Measurements from ENCODE around the gene PLEKHA6.

The PLEKHA6 gene

DNA sequence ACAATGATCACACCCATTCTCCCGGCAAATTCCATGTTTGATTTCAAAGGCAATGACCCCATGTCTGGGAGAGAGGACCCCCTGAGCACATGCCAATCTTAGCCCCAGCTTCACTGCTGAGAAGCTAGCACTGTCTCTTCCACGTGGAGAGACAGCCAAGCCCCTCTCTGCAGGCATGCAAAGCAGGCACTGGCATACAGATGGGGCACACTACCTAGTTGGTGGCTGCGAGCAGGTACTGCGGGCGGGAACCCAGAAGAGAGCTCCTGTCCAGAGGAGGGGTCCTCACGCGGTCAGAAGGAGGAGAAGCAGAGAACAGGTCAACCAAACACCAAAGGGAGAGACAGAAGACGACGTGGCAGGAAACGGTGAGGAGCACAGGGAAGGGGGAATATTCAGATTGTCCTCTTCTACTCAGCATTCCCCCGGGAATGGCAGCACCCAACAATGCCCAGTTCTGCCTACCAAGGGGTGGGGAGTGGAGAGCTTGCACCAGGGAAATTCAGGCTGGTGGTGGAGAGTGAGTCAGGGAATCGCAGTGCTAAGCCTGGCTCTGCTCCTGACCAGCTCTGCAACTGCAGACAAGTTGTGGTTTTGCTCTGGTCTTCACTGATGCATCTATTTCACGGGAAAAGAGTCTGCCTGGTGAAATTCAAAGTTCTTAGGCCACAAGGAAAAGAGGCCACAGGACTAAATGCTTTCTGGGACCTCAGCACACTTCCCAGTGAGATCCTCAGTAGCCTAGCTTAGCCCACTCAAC lies 97.8 kb downstream of the PLEKHA6 start:
- Histone ChIP-seq H3K79me2 (ENCODE audit: control insufficient read depth, low read length) (no peaks in the 10 kb centered on the region), H3K9me2 (replicated peaks; ENCODE audit: control insufficient read depth, low read length) (no peaks in the 10 kb centered on the region), H3K4me3 (ENCODE audit: low read length) (no peak overlapping the region), H3F3A (ENCODE audit: control insufficient read depth, insufficient read depth) (no peaks in the 10 kb centered on the region), H4K20me1 (ENCODE audit: control insufficient read depth, insufficient read depth, low read depth, low read length) (no peaks in the 10 kb centered on the region), H3K27ac (ENCODE audit: low read depth, low read length) (no peak overlapping the region), H3K27me3 (ENCODE audit: control insufficient read depth, low read length) (peaks cover 34% of the 10 kb centered on the region), H3K36me3 (ENCODE audit: control insufficient read depth, low read length) (no peaks in the 10 kb centered on the region), H3K4me1 (ENCODE audit: control insufficient read depth, low read length) (no peaks in the 10 kb centered on the region), H3K4me2 (ENCODE audit: low read length) (no peak overlapping the region), H3K9me3 (ENCODE audit: control insufficient read depth, insufficient read depth, low read length) (no peaks in the 10 kb centered on the region)
- TF ChIP-seq, protein P1, sequence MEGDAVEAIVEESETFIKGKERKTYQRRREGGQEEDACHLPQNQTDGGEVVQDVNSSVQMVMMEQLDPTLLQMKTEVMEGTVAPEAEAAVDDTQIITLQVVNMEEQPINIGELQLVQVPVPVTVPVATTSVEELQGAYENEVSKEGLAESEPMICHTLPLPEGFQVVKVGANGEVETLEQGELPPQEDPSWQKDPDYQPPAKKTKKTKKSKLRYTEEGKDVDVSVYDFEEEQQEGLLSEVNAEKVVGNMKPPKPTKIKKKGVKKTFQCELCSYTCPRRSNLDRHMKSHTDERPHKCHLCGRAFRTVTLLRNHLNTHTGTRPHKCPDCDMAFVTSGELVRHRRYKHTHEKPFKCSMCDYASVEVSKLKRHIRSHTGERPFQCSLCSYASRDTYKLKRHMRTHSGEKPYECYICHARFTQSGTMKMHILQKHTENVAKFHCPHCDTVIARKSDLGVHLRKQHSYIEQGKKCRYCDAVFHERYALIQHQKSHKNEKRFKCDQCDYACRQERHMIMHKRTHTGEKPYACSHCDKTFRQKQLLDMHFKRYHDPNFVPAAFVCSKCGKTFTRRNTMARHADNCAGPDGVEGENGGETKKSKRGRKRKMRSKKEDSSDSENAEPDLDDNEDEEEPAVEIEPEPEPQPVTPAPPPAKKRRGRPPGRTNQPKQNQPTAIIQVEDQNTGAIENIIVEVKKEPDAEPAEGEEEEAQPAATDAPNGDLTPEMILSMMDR (IDR thresholded peaks at IDR 0.05; ENCODE audit: low read depth, low read length, poor library complexity, severe bottlenecking): no peak
- TF ChIP-seq EZH2phosphoT487 (IDR thresholded peaks at IDR 0.05; ENCODE audit: borderline replicate concordance, low read length): no peak

DNA sequence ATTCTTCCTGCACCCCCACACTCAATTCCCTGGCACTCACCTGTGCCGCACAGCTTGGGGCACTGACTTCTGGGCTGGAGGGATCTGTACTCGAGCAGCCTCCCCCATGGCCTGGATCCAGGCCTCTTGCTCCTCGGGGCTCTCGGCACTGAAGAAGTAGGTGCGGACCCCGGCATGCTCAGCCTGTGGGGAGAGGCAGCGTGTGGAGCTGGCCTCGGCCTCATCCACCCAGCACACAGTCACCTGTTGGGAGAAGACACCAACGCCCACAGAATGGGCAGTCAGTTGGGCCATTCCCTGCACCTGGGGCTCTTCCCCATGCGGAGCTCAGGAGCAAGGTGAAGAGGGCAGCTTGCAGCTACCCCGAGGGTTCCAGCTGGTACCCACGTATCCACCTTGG lies 98.5 kb downstream of the PLEKHA6 start:
- no peaks in the 10 kb centered on the region for H3K9me3 ChIP-seq (ENCODE audit: control insufficient read depth, insufficient read depth, low read length)
- H3K27ac ChIP-seq (ENCODE audit: low read depth, low read length): no peak overlapping the region
- H3F3A ChIP-seq (ENCODE audit: control insufficient read depth, insufficient read depth): no peaks in the 10 kb centered on the region
- no peak overlapping the region for H3K4me2 ChIP-seq (ENCODE audit: low read length)
- peaks cover 27% of the 10 kb centered on the region for H3K27me3 ChIP-seq (ENCODE audit: control insufficient read depth, low read length)
- no peaks in the 10 kb centered on the region for H3K9me2 ChIP-seq (replicated peaks; ENCODE audit: control insufficient read depth, low read length)
- no peak overlapping the region for H3K4me3 ChIP-seq (ENCODE audit: low read length)
- TF ChIP-seq EZH2phosphoT487 (IDR thresholded peaks at IDR 0.05; ENCODE audit: borderline replicate concordance, low read length): no peak
- TF ChIP-seq, protein P1 (IDR thresholded peaks at IDR 0.05; ENCODE audit: low read depth, low read length, poor library complexity, severe bottlenecking): no peak
- no peaks in the 10 kb centered on the region for H3K4me1 ChIP-seq (ENCODE audit: control insufficient read depth, low read length)
- H3K36me3 ChIP-seq (ENCODE audit: control insufficient read depth, low read length): no peaks in the 10 kb centered on the region
- no peaks in the 10 kb centered on the region for H4K20me1 ChIP-seq (ENCODE audit: control insufficient read depth, insufficient read depth, low read depth, low read length)
- H3K79me2 ChIP-seq (ENCODE audit: control insufficient read depth, low read length): no peaks in the 10 kb centered on the region

DNA sequence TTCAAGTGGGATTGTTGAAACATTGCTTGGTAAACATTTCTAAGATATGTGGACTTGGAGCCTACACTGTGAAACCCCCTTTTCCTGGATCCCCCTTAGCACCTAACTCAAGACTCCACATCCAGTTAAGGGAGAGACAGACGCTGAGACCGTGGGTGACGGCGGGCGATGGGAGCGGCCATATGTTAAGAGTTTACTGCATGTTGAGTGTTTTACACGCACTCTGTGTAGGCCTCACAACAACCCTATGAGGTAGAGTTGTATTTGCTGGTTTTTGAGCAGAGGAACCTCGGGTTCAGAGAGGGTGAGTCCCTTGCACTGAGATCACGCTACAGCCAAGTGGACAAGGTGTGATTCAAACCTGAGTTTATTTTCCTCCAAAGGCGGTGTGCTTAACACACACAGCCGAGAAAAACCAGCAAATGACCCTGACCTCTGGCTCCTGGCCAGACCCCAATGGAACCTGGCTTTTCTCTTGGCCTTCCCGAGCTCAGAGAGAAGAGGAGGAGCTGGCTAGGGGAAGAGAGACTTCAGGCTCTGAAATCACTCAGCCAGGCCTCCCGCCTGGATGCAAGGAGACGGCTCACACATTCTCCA lies 99.0 kb downstream of the PLEKHA6 start:
- Histone ChIP-seq H3K27ac (ENCODE audit: low read depth, low read length) (no peak overlapping the region), H3K4me2 (ENCODE audit: low read length) (no peak overlapping the region), H4K20me1 (ENCODE audit: control insufficient read depth, insufficient read depth, low read depth, low read length) (no peaks in the 10 kb centered on the region), H3K79me2 (ENCODE audit: control insufficient read depth, low read length) (no peaks in the 10 kb centered on the region), H3K4me1 (ENCODE audit: control insufficient read depth, low read length) (no peaks in the 10 kb centered on the region), H3F3A (ENCODE audit: control insufficient read depth, insufficient read depth) (no peaks in the 10 kb centered on the region), H3K9me3 (ENCODE audit: control insufficient read depth, insufficient read depth, low read length) (no peaks in the 10 kb centered on the region), H3K4me3 (ENCODE audit: low read length) (no peak overlapping the region), H3K36me3 (ENCODE audit: control insufficient read depth, low read length) (no peaks in the 10 kb centered on the region), H3K27me3 (ENCODE audit: control insufficient read depth, low read length) (peaks cover 23% of the 10 kb centered on the region), H3K9me2 (replicated peaks; ENCODE audit: control insufficient read depth, low read length) (no peaks in the 10 kb centered on the region)
- TF ChIP-seq, protein P1 (IDR thresholded peaks at IDR 0.05; ENCODE audit: low read depth, low read length, poor library complexity, severe bottlenecking): no peak
- no peak for TF ChIP-seq EZH2phosphoT487 (IDR thresholded peaks at IDR 0.05; ENCODE audit: borderline replicate concordance, low read length)

Measured in DOHH2 (cell line).